ENCODE results near the gene CDH4.
A peak's percentile ranks its signal among the peaks of the same experiment; 100 is the strongest.
"Not testable (repeated sequence)": the region's sequence is repeated elsewhere in the genome, so short reads cannot be mapped to it uniquely, and the experiment has no call there.

CDH4 gene

DNA sequence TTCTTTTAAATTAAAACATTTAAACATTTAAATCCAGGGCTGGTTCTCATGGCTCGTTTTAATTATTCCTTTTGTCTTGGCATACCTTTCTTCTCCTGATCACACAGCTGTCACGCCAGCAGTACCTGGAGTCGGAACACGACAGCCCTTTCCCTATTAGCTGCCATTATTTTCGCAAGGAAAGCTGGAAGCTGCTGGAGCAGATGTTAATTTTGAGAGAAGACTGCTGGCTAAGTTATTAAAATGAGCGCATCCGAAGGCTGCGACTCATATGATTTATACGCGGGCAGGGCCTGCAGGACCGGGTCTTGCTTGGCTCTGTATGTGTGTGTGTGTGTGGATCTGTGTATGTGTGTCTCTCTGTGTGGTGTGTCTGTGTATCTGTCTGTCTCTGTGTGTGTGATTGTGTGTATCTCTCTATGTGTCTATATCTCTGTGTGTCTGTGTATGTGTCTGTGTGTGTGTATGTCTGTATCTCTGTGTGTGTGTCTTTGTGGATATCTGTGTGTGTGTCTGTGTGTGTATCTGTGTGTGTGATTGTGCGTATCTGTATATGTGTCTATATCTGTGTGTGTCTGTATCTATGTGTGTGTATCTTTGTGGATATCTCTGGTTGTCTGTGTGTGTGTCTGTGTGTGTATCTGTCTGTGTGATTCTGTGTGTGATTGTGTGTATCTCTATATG, 191.5 kb downstream of the CDH4 start:
- DNase-seq, result peak; percentile 50

DNA sequence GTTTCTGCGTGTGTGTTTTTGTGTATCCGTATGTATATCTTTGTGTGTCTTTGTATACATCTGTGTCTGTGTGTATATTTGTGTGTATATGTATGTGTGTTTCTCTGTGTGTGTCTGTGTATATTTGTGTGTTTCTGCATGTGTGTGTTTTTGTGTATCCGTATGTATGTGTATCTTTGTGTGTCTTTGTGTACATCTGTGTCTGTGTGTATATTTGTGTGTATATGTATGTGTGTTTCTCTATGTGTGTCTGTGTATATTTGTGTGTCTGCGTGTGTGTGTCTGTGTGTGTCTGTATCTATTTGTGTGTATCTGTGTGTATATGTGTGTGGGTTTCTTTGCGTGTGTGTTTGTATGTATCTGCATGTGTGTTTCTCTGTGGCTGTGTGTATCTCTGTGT, 192.6 kb downstream of the CDH4 start:
- DNase-seq, result no peak

DNA sequence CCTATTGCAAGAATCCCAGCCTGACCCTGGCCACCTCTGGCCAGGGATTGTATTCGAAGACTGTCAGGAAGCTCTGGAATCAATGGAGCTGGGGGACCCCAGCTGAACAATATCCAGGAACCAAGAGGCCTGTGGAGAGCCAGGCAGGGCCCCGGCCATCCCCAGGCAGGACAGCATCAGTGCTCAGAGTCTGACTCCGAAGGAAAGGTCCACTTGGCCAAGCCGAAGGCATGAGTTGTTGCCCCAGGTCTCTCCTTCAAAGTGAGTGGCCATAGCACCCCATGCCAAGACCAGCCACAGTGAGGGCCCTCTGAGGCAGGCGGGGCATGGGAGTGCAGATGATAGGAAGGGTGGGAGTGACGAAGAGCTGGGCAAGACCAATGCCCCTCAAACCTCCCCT, 193.1 kb downstream of the CDH4 start:
- DNase-seq, result no peak

DNA sequence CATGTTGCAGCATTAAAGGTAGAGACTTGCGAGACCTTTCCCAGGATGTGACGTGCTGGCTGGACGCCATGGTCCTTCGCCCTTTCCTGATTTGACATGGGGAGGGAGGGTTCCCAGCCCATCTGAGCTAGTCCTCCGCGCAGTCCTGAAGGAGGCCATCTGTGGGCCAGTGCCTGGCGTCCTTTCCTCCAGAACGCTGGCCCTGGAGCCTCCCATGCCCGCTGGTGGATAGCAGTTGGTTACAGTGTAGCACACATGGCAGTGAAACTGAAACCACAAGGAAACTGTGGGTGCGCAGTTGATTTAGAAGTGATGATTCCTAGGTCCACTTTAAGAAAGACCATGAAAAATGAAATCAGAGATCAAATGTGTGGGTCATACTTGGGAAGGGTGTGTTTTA, 193.7 kb downstream of the CDH4 start:
- no peak for DNase-seq

DNA sequence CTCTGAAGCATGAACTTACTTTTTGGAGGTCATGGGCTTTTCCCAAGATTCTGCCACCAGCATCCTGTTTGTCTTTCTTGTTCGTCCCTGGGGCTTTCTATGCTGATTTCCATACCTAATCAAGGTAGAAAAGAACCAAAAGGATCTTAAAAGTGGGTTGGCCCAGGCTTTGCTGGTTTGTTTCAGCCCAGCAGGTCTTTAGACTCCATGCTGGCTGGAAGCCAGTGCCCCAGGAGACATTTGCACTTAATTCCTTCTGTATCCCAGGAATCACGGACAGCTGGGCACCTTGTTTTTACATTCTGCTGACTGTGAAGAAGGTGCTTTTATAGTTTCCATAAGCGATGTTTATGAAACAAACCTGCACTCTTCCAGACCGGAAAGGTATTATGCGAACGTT, 195.9 kb downstream of the CDH4 start:
- no peak for DNase-seq

DNA sequence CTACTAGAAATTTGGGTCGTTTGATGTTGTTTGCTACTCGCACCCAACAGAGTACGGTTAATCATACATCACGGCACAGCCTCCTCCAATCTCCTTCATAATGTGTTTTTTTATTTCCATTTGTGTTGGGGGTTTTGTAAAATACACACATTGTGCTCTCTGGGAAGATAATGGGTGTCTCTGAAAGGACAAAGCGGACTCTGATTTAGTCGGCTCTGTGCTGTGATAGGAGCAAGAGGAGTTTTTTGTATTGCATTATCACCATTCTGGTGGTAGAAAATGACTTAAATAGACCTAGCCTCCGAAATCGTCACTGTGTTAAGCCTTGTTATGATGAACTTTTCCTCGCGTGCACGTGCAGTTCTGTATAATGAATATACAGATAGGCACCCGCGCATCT, 196.3 kb downstream of the CDH4 start:
- no peak for DNase-seq

DNA sequence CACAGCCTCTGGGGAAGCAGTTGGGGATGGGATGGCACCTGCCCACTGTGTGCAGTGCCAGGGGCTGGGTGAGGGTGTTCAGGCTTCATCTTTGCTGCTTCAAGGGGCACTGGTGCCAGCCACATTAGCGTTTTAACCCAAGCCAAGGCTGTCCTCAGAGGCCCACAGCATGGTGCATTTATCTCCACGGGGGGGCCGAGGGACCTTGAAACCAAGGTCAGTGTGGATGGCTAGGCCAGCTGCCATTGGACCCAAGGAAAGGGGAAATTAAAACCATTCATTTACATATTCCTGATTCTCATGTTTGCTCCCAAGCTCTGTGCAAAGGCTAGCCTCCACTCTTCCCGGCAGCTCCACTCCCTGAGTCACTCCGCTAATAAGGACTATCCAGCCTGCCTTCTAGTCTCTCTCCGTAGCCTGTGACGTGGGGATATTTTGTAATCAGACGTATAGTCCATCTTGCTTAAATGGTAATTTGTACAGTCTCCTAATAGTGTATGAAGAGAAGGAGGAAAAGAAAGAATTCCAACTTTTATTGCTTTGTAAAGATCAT, 197.1 kb downstream of the CDH4 start:
- DNase-seq, result no peak

DNA sequence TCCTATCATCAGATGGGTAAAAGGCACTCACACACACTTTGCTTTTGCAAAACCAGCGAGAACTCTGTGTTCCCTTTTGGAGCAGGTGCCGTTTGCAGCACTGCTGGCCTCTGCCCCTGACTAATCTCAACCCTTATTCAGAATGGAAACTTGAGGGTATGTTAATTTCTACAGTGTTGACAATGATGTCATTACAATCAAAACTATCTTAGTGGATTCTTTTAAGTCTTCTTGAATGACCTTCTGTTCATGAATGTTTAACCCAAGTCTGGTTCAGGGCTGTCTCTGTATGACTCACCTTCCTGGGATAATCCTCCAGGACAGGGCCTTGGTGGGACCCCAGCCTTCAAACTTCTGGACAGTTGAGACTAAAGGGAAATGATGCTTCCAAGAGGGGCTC, 197.9 kb downstream of the CDH4 start:
- DNase-seq, result no peak

DNA sequence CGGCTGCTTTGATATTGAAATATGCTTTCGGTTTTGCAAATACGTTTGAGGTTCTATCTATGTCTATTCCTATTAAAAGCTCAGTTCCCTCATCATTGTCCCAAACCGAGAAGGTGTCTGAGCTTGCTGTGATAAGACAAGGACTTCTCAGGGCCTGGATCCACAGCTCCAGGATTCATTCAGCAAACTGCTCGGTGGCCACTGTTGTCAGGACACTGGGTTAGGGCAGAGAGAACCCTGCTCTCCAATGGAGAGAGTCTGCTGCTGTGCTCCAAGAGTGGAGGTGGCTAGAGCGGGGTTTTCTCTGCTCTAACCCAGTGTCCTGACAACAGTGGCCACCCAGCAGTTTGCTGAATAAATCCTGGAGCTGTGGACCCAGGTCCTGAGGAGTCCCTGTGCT, 198.5 kb downstream of the CDH4 start:
- DNase-seq, result no peak

DNA sequence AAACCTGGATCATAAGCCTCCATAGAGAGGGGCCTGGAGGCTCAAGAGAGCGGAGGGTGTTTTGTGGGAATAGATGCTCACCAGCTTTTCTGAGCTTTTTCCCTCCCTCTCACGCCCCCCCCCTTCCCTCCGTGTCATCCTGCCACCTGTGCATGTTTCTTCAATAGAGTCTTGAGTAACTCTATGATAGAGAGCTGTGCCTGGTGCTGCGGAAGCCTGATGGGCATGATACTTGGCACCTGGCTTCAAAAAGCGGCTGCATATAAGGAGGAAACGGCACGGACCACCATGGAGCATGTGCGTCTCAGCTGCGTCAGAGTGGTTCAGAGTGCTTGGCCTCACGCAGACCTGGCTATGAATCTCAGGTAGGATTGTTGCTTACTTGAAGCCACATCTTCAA, 198.9 kb downstream of the CDH4 start:
- no peak for DNase-seq

DNA sequence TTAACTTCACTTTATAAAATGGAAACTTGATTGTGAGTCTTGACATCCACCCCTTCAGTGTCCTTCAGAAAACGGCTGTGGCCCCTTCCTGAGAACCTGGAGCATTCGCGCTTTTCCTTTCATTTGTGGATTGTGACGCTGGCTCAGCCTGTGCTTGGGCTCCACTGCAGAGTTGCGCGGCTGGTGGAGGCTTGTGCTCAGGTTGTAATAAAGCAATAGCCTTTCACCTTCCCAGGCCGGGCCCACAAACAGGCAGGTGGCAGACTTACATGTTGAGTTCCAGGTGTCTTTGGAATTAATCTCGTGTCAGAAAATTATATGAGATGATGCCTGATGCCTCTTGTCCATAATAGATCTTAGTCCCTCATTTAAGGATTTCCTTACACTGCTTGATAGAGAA, 199.9 kb downstream of the CDH4 start:
- no peak for DNase-seq

DNA sequence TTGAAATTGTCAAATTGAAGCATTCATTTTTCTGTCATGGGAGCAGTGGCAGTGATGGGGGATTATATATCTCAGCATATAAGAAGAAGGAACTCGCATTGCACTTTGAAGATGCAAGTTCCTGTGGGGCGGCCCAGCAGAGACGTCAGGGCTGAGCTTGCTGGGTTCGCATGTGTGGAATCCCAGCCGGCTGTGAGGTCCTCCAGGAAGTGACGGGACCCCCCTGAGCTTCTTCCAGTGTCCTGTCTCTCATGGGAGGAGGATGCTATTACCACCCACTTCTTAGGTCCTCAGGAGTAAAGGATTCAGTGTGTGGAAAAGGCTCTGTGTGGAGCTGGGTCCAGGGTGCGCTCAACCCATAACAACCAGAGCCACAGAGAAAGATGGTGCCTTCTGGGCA, 201.2 kb downstream of the CDH4 start:
- DNase-seq, result no peak

DNA sequence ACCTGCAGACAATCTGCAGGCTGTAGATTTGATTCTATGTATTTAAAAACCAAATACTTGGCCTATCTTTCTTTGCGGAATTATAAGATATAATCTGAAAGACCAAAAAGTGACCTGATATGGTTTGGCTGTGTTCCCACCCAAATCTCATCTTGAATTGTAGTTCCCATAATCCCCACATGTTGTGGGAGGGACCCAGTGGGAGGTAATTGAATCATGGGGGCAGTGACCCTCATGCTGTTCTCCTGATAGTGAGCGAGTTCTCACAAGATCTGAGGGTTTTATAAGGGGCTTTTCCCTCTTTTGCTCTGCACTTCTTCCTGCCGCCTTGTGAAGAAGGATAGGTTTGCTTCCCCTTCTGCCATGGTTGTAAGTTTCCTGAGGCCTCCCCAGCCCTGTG, 201.6 kb downstream of the CDH4 start:
- not testable (repeated sequence) for DNase-seq

DNA sequence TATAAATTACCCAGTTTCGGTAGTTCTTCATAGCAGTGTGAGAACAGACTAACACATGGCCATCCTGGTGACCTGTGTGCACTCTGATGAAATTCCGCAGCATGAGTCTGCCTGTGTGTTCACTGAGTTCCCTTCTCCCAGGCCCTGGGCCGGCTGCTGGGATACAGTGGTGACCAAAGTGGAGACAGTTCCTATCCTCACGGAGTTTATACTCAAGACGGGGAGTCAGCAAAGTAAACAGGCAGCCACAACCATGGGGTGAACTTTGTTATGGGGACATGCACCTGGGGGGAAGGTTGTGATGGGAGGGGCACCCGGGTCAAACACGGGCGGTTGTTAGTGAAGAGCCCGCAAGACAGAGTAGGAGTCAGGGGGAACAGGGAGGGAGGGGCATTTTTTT, 202.0 kb downstream of the CDH4 start:
- no peak for DNase-seq

DNA sequence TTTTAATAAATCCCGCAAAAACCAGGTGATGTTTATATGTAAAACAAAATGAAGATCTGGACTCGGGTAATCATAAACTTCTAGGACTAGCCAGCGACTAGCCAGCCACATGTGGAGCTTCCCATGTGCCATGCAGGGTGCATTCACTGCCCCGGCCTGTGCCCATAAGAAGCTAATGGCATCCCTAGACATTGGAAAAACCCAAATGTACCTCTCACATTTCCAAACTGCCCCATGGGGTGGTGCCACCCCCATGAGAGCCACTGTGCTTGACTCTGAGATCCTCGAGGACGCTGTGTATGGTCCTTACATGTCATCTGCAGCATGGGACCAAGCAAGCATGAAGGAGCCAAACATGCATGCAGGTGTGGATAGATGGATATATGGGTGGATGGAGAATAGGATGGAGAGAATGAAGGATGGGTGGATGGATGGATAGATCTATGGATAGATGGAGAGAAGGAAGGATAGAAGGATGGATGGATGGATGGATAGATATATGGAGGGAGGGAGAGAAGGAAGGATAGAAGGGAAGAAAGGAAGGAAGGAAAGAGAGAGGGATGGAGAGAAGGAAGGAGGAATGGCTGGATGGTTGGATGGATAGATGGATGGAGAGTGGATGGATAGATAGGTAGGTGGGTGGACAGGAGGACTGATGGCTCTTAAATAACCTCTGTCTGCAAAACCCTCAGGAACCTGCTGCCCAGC, 203.6 kb downstream of the CDH4 start:
- DNase-seq, result no peak

DNA sequence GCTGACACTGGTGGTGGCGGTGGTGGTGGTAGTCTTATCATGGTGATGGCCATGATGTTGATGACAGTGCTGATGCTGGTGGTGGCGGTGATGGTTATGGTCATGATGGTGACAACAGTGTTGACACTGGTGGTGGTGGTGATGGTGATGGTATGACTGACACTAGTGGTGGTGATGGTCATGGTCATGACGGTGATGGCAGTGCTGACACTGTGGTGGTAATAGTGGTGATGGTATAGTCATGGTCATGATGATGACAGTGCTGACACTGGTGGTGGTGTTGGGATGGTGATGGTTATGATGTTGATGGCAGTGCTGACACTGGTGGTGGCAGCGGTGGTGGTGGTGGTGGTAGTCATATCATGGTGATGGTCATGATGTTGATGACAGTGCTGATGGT, 205.7 kb downstream of the CDH4 start:
- DNase-seq, result no peak

DNA sequence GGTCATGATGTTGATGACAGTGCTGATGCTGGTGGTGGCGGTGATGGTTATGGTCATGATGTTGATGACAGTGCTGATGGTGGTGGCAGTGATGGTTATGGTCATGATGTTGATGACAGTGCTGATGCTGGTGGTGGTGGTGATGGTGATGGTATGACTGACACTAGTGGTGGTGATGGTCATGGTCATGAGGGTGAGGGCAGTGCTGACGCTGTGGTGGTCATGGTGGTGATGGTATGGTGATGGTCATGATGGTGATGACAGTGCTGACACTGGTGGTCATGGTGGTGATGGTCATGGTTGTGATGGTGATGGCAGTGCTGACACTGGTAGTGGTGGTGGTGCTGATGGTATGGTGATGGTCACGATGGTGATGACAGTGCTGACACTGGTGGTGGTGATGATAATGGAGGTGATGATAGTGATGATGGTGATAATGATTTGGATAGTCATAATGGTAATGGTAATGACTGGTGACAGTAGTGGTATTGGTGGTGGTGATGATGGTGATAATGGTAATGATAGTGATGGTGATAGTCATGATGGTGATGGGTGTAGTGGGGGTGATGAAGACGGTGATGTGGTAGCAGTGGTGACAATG, 206.2 kb downstream of the CDH4 start:
- DNase-seq, result no peak

DNA sequence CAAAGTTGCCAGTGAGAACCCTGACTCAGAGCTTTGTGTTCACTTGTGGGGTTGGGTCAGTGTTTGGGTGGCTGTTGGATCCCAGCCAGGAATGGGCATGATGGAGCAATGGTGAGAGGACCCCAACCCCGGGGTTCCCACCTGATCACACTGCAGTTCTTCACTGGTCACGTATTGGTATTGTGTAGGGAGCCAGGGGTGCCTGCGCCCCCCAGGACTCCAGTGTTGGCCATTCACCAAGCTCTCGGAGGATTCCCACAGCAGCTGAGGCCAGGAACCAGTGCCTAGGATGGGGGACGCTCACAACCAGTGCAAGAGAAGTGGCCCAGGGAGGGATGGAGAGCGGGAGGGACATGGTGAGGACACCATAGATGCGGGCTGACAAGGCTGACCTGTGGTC, 207.2 kb downstream of the CDH4 start:
- DNase-seq, result no peak

DNA sequence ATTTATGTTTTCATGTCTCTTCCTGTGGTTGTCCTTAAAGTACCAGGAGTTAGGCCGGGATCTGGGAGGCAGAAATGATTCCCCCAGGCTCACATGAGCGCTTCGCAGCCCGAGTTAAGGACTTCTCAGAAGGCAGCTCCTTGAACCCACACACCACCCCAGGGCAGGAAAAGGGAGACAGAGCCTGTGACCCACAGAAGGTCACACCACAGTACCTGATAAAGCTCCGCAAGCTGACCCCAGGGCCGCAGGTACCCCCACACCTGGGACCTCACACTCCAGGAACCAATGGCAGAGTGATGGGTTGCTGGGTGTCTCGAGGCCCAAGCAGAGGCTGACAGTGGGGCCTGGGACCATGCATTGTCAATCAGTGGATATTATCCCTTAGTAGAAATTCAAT, 207.6 kb downstream of the CDH4 start:
- no peak for DNase-seq

DNA sequence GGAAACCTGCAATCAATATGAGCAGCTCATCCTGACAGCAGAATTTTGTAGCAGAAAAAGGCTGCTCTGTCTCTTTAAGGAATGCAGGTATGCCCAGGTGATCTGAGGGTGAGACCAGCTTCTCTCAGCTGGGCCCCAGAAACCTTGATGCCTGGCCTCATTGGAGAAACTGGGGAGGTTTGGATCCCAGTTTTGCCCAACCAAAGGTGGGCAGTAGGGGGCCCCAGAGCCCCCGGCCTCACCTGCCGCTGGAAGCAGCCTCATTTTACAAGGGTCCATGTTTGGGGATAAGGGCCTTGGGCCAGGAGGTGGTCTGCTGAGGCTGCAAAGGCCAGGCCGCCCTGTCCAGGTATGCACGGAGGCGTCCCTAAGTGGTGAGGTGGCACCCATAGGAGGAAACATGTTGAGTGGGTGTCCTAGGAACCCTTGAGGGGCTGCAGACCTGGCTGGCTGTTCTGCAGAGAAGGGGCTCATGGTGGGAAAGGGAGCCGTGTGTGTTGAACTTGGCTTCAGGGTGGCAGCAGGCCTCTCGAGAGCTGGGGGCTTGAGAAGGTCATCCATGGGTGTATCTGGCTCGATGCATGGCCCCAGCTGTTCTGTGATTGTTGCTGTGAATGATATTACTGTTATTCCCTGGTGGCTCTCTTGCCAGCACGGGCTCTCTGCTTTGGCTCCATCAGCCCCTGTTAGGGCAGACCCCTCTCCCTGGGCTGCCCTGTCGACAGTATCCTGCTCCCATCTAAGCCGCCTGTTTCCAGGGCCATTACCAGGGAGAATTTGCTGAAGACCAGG, 208.4 kb downstream of the CDH4 start:
- DNase-seq, result no peak

DNA sequence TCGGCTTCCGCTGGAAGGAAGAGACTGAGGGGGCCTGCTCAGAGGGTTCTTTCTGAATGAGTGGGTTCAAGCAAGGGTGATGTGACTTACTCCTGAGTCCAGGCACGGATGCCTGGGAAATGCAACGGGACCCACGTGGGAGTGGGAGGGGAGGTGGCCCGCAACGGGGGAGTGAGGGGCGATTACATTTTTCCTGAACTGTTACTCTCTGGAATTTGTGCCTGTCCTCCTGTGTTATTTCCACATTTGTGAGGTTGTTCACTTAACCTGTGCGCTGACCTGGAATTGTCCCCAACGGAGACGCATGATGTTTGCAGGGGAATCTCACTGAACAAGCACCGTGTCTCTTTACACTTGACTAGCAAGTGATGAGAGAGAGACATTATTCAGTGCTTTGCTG, 209.4 kb downstream of the CDH4 start:
- no peak for DNase-seq

DNA sequence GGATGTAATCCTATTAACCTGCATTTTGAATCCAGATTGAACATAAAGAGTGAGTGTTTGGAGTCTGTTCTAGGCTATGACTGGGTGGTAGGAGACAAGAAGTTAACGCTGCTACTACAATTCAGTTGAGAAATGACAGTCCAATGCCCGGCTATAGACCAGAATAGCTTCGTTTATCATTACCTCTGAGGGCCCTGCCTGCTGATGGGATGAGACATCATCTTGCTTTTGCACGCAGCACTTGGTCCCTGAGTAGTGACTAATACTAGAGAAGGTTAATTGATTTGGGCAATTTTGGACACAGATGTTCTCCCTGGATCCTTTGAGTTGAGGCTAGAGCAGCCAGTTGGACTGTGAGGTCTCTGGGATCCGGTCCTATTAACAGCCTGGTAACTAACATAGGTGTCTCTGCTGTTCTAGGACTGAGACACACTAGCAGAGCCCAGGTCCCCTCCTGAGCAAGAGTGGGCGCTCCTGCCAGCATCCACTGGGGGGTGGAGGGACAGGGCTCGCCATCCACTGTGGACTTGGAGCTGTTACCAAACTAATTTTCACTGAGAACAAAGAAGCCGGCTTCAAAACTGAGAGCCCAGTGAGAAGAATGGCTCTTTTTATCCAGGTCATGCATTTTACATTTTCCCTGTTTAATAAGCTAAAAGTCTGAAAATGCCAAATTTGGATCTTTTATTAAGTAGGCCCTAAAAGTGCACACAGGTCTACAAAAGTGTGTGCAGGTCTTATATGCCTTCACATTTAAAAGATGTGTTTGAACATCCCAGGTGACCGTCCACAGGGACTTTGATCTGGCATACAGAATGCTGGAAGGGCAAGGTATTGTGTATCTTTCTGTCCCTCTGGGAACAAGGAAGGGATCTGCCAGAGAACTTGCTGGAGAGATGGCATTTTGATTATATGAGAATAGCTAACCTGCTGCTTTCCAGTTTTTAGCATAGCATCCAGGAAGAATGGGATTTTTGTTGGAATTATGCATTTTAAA, 212.5 kb downstream of the CDH4 start:
- no peak for DNase-seq
